IPS-11a (cell line): ENCODE measurements around the gene THBS3.
"Not testable (repeated sequence)": the region's sequence is repeated elsewhere in the genome, so short reads cannot be mapped to it uniquely, and the experiment has no call there.

Source experiments
- H3K4me3 ChIP-seq: one replicate; pipeline ENCODE4 v1.5.1; 2013; ENCODE audit warnings: low read depth, low read length, control low read depth

Gene THBS3

DNA sequence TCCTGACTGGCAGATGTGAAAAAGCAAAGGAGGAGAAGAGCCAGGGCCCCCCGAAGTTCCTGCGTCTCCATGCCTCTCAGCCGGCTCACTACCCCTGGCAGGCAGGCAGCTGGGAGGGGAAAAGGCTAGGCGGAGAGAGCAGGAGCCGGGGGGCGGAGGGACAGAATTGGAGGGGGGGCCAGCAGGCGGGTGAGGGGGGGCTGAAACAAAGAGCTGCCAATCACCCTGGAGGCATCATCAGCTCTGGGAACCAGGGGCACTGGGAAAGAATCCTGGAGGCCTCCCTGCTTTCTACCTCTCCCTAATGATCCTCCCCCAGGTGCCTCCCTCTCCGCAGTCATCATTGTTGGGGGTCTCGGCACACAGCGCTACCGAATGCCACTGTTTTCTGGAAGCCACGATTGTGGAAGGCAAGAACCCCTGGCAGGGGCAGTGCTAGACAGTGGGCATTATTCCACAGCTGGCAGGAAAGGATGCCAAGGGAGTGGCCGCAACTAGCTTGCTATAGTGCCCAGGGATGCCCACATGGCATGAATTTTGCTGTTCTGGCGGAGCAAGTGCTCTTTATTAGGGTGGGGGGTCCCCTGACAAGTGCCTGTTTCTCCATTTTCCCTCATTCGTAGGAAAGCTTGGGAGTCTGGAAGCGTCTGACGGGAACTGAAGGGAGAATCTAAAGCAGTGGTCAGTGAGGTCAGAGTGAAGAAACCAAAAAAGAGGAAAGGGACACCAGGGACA is at the start of gene THBS3:
THBS3 (minus strand) TSS at position 92 of the 735 bp plus-strand sequence; CDS start at position 71, 21 bp downstream.
- H3K4me3 ChIP-seq: peak within 1 kb of the TSS; percentile 91

DNA sequence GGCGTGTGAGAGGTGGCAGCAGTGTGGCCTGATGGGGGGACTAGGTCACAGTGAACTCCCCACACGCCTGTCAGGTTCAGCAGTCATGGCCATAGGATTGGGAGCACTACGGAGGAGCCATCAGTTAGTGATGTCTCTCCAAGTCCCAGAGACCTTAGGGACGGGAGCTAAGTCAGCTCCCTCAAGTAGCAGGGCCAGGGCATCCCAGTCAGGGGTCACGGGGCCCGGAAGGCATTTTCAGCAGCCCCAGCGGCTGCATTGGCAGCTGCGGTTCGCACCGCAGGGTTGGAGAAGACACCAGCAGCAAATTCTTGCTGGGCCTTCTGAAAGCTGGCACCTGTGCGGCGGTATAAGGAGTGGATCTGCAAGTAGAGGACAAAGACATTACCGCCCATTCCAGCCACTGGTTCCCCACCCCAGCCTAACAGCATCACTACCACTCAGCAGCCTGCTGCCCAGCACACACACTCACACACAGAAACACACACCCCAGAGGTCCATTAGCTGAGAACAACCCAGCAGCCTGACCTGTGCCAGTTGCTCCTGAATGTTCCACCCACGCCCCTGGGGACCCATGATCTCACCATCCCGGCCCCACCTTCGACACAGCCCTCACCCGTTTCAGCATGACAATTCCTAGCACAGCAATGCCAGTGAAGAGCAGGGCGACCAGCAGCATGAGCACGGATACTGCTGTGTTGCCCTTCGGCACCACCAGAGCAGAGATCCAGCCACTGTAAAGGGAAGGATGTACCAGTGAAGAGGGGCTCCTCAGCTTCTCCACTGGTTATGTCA is 48.6 kb upstream of the THBS3 start:
- H3K4me3 ChIP-seq: no peak overlapping the region

GRCh38 chr1:155255243-155256007 is 47.7 kb upstream of the THBS3 start, which contains the start of gene ENTREP3:
Gene ENTREP3 (minus strand): TSS chr1:155255483. CDS start chr1:155254877, 606 bp downstream.
- peak within 1 kb of the TSS; percentile 67 for H3K4me3 ChIP-seq

- H3K4me3 ChIP-seq: peak overlapping the region; percentile 67
Observed at GRCh38 chr1:155254714-155255242, 47.1 kb upstream of the THBS3 start.

DNA sequence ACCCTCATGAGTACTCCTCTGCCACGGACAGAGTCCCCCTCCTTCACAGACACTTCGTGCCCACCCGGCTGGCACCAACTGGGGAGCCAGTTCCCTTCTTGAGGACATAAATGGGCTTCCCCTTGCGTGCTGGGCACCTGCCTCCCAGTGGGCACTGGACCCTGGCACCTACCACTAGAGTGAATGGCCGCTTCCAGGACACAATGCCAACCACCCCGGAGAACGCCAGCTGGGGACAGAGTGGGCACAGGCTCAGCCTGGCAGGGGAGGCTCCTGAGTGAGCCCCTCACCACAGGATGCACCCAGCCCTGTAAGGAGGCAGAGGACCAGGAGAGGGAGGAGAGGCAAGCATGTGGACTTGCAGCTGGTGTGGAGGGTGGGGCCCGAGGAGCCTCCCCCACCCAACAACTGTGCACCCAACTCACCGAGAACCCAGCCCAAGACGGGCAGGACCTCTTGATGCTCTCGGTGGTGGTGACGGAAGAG is 46.6 kb upstream of the THBS3 start:
- H3K4me3 ChIP-seq: no peak overlapping the region

DNA sequence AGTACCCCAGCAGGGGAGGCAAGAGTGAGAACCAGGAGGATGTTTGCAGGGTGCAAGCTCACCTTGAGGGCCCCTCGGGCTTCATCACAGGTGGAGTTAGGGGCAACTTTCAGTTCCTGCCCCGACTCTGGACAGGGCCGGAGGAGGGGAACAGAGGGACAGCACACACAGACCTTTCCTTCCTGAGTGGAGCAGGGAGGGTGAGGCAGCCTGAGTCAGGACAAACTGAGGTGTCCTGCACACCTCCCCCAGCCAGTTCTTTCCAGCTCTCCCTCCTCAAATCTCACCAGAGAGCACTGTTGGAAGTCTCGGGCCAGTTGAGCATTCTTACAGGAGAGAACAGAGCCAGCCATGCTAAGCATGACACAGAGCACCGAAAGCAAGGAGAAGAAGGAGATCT is 46.1 kb upstream of the THBS3 start:
- H3K4me3 ChIP-seq: no peak overlapping the region

DNA sequence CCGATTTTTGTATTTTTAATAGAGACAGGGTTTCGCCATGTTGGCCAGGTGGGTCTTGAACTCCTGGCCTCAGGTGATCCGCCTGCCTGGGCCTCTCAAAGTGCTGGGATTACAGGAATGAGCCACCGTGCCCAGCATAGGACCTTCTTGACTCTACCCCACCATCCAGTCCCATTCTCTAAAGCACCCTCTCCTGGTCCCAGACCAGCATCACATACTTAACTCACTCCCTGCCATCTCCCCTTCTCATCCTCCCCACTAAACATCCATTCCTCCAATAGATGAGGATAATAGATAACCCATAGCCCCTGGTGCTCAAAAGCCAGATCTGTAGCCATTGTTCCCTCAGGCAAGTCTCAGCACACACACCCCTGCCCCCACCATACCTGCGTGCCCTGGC is 45.5 kb upstream of the THBS3 start:
- H3K4me3 ChIP-seq: no peak overlapping the region

DNA sequence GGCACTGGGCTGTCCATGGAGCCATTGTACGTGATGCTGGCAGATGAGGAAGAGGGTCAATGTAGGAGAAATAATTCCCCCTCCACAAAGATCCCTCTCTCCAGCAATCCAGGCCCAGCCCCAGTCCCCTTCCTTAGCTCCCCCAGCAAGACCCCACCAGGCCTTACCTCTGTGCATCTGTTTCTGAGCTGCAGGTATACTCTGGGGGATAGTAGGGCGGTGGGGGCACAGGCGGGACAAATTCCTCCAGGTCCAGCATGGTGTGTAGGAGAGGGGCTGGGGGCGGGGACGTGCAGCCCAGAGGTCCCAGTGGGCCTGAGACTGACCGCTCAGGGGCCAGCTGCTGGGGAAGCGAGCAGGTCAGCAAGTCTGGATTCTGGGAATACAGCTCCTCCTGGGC is 43.9 kb upstream of the THBS3 start:
- H3K4me3 ChIP-seq: no peak overlapping the region

DNA sequence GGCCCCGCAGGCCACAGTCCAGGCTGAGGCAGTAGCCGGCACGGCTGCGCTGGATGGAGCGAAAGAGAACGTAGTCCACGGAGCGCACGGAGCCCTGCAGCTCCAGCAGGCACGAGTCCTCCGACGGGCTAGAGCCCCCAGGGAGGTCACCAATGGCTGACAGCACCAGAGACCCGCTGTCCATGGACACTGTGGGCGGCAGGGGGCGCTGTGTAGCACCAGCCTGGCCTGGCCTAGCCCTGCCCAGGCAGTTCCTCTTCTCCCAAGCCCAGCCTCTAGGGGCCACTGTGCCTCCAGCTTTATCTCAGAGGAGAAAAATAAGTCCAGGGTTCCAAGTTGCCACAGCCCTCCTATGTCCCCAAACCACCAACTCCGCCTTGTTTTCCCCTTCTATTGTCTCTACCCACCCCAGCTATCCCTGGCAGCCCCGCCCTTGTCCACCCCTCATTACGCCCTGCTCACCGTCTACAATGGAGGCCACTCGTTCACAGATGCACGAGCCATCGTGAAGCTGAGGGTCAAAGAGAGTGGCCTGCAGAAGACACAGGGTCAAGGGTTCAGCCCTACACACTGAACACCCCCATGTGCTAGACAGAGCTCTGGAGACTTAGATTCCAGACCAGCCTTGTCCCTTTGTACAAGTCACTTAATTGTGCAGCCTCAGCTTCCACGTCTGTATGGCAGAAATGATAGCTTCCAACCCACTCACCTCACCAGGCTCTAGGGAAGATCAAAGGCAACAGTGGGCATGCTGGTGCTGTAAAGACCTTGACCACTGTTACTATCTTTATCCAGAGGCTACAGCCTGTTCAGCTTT is 43.1 kb upstream of the THBS3 start:
- H3K4me3 ChIP-seq: peak overlapping the region; percentile 69

DNA sequence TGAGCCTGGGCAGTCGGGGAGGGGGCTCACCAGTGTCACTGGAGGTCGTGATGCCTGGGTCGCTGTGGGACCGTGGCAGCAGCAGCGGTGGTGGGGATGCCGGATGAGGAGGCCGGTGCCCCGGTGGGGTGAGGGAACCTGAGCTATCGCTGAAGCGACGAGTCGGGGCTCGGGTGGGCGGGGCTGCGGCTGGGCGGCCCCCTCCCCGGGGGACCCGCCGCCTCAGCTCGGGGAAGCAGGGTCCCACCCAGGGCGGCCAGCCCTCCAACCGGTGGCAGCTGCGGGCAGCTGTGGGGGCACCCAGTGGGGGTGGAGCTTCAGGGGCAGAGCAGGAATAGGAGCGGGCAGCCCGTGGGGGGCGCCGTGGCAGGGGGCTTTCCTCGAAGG is 42.5 kb upstream of the THBS3 start:
- peak overlapping the region; percentile 69 for H3K4me3 ChIP-seq

DNA sequence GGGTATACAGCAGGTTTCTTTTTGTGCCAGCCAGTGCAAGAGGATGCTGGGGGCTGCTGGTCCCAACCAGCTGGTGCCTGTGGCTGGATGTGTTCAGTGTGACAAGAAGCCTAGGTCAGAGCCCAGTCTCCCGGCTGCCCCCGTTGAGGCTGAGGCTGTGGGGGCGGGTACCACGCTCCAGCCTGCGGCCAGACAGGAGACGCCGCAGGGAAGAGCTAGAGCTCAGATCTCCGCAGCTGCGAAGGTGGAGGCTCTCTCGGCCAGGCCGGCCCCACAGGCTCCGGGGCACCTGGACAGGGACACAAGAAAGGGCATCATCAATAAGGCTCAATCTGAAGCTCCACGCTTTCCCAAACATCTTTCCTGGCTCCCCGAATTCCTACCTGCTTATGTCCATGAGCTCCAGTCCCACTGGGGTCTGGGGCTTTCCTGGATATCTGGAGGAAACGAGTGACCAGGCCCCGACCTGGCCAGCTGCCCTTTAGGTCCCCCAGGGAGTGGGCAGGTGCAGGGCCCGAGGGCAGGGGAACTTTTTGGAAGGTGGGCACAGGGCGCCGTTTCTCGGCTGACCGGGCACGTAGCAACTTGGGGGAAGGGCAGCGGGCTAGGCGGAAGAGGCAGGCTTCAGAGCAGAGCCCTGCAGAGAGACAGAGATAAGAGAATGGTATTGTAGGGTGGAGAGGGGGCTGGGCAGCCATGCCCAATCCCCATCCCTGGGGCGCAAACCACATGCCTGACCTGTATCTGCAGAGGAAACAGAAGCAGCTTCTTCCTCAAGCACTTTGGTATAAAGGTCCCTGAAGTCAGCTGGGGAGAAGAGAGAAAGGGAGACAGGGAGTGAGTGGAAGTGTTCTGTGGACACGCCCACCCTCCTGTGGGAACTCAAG is 40.2 kb upstream of the THBS3 start:
- no peak overlapping the region for H3K4me3 ChIP-seq

DNA sequence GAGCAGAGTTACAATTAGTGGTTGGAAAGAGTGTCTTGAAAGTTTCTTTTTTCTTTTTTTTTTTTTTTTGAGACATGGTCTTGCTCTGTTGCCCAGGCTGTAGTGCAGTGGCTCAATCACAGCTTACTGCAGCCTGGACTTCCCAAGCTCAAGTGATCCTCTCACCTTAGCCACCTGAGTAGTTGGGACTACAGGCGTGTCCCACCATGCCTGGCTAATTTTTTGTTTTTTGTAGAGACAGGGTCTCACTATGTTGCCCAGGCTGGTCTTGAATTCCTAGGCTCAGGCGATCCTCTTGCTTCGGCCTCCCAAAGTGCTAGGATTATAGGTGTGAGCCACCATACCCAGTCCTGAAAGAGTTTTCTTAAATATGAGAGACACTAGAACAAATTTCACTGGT is 39.1 kb upstream of the THBS3 start:
- not testable (repeated sequence) for H3K4me3 ChIP-seq

DNA sequence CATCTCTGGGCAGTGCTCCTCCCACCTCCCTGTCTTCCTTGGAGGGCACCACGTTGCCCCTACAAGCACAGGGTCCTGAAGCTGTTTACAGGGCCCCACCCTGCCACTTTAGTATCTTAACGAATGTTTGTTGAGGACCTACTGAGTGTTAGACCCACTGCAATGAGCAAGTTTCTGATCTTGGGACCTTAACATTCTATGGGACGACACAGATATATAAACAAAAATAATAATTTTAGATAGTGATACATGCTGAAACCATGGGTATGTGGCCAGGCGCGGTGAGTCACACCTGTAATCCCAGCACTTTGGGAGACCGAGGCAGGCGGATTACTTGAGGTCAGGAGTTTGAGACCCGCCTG is 37.4 kb upstream of the THBS3 start:
- H3K4me3 ChIP-seq: peak overlapping the region; percentile 48

DNA sequence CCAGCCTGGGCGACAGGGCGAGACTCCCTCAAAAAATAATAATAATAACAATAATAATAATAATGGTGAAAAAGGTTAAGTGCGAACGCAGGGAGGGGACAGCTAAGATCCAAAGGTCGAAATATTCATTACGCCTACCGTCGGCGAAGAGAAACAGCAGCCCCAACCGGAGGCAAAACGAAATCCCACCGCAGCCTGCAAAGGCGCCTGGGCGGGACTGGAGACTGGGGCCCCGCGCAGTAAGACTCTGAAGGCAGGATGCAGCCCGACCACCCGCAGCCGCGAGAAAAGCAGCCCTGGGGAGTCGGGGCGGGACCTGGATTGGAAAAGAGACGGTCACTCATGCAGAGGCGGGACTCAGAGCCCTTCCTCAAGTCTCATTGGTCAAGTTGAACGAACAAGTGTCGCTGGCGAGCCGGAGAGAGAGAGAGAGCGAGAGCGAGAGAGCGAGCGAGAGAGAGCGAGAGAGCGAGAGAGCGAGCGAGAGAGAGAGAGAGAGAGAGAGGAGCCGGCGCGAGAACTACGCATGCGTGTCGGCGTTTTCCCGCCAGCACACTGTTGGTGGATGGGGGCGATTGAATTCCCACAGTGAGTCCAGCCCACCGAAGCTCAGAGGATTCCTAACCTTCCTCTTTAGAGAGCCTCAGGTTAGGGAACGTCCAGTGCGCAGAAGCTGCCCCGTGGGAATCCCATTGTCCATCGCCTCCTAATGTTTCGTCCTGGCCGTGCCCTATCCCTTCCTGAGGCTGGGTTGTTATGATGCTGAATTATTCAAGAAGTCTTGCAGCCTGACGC is 36.9 kb upstream of the THBS3 start:
- H3K4me3 ChIP-seq: peak overlapping the region; percentile 48

- no peak overlapping the region for H3K4me3 ChIP-seq
Observed at GRCh38 chr1:155242805-155243358, 35.2 kb upstream of the THBS3 start.

GRCh38 chr1:155241841-155242264 is 34.2 kb upstream of the THBS3 start:
- H3K4me3 ChIP-seq: no peak overlapping the region

GRCh38 chr1:155241069-155241679 is 33.5 kb upstream of the THBS3 start:
- H3K4me3 ChIP-seq: peak overlapping the region; percentile 33

GRCh38 chr1:155236451-155236850 is 28.8 kb upstream of the THBS3 start:
- H3K4me3 ChIP-seq: no peak overlapping the region
